HuH-7.5 (cell line): ENCODE data around the gene SPSB3.

ENCODE experiments used
- DNase-seq: peaks from one replicate; pipeline ENCODE4 v3.0.0; 2011; ENCODE audit warnings: low spot score

SPSB3 gene

DNA sequence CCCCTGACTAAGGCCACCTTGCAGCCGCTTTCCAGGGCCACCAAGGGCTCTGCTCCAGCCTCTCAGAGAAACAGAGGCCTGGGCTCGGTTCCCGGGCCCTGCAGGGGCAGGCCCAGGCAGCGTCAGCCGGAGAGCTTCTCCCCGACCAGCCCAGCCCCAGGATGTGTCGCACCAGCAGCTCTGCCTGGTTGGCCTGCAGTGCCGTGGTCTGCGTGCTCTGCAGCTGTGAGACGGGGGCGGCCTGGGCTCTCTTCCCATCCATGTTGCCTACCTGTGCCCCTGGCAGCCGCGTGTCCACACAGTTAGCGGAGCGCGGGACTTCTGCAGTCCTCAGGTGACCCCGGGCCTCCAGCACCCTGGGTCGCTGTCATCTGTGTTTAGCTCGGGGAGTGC, 6.3 kb upstream of the SPSB3 start:
- DNase-seq: no peak

DNA sequence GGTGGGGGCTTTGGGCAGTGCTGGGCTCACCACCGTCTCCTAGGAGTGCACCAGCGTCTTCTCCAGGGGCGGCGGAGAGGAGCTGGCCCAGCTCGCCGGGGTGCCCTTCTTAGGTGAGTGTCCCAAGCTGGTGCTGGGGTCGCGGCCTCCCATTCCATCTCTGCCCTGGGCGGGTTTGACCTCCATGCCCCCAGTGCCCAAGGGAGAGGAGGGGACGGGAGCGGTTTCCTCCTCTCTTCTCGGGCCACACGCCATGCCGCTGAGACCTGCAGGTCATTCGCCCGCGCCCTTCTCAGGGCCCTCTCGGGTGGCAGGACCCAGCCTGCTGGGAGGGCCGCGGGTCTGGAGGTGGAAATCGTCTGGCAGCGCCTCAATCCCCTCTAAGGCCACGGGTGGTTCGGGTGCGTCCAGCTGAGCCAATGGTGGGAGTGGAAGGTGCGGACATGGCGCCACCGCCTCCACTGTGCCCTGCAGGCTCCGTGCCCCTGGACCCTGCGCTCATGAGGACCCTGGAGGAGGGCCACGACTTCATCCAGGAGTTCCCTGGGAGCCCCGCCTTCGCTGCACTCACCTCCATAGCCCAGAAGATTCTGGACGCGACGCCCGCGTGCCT, 5.8 kb upstream of the SPSB3 start:
- DNase-seq: no peak

DNA sequence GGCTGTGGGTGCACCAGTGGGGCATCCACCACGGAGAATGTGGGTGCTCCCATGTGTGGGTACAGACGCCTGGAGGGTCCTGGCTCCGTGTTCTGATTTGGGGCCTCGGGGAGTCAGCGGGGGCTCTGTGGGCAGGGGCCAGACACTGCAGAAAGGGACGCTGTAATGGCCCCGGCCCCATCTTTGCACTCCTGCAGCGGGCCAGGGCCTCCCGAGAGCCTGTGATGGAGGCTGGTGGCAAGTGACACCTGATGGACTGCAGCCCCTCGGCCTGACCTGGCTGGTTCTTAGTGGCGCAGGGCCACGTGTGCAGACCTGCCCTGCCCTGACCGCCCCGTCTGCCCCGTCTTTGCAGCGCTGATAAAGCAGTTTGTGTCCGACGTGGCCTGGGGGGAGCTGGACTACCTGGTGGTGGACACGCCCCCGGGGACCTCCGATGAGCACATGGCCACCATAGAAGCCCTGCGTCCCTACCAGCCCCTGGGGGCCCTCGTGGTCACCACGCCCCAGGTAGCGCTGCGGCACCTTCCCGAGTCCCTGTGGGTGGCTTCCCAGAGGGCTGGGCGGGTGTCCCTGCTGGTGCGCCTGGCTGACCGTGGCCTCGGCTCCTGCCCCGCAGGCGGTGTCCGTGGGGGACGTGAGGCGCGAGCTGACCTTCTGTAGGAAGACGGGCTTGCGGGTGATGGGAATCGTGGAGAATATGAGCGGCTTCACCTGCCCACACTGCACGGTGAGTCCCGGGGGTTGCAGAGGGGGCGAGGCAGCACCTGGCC, 5.1 kb upstream of the SPSB3 start:
- DNase-seq: no peak

DNA sequence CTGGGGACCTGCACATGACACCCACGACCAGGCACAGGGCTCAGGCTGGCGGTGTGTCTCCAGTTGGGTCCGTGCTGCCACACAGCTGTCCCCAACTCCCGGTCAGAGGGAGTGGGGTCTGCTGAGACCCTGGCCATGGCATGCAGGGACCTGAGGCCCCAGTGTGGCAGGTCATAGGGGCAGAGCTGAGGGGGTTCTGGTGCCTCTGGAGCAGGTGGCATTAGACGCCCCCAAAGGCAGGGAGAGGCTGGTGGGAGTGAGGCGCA, 4.6 kb upstream of the SPSB3 start:
- DNase-seq: no peak

DNA sequence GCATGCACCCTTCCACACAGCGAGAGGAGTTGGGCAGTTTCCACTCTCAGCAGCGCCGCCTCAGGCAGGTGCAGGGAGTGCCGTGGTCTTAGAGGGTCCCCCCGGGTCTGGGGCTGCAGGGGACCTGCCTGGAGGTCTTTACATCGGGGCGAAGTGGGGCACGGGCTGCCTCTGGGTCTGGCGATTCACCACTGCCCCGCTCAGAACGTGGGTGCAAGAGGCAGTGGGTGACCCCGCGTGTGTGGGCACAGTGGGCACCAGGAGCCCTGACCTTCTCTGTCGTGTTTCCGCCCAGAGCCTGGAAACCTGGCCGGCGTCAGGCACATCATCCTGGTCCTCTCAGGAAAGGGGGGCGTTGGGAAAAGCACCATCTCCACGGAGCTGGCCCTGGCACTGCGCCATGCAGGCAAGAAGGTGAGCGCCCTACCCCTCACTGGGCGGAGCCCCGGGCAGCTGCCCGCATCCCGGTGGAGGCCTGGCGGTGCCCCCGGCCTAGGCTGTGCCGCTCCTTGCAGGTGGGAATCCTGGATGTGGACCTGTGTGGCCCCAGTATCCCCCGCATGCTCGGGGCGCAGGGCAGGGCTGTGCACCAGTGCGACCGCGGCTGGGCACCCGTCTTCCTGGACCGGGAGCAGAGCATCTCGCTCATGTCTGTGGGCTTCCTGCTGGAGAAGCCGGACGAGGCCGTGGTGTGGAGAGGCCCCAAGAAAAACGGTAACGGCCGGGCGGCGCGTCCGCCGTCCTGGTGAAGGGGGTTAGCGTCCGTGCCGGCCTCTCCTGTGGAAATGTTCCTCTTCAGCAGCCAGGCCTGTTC, 4.1 kb upstream of the SPSB3 start:
- no peak for DNase-seq

DNA sequence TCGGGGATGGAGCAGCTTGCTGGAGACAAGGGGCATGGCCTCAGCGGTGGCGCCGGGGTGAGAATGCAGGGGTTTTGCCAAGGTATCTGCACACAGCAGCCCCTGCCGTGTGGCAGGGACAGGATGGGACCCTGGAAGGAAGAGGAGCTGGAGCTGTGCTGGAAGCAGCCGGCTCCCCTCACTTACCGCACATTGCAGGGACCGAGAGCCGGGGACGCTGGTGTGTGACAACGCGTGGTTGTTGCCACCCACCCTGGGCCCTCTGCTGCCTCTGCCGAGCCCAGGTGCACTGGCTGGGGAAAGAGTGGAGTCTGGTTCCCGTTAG, 3.4 kb upstream of the SPSB3 start:
- DNase-seq: no peak

DNA sequence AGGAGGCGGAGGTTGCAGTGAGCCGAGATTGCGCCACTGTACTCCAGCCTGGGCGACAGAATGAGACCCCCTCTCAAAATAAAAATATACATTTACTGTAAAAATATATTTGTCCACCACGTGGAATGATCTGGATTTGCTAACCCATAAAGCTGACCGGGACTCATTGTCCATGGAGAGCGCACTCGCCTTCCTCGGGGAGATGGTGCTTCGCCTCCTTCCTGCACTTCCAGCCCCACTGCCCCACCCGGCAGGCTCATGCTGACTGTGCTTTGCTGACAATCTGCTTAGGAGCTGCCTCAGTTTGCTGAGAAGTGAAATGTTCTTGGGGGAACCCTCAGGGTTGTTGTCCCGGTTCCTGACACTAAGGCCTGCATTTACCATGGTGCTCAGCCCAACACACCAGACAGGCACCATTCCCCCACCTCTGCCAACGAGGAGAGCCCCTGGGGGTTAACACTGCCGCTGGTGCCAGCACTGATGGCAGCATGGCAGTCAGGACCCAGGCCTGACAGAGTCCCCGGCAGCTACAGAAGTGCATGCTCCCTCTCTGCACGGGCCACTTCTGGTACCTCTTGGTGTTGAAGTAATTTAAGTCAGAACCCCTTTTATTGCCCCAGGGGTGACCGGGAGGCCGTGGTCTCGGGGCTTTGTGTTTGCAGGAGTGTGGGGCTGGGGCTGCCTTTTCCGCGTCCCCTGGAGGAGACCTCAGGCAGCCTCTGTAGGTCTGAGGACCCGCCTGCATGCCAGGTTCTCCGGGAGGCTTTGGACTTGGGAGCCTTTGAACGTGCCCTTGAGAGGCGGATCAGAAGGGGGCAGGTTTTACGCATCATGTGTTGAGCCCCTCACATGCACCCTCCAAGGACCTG, 2.8 kb upstream of the SPSB3 start:
- no peak for DNase-seq

DNA sequence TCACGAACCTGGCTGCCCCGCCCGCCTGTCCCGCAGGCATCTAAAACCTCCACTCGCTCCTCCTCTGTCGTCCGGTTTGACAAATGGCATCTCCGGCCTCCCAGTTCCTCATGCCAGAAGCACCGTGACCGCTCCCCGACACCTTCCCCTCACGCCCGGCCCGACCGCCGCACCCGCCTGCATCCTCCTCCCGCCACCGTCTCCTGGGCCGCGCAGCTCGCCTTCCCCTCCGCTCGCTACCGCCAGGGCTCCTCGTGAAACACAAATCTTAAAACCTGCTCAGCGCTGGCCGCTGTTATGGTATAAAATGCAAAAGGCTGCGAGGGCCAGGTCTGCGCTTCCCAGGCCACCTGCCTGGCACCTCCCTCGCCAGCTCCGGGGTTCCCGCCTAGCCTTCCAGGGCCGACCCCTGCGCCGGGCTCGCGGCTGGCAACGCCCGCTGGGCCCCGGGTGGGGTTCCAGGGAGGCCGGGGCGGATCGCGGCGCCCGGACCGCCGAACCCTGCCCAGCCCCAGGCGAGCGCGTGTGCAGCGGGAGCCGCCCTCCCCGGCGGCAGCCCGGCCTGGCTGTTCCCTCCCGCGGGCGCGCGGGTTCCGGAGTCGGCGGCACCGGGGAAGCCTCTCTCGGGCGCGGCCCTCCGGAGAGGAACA, 488 bp downstream of the SPSB3 start:
- DNase-seq: no peak

DNA sequence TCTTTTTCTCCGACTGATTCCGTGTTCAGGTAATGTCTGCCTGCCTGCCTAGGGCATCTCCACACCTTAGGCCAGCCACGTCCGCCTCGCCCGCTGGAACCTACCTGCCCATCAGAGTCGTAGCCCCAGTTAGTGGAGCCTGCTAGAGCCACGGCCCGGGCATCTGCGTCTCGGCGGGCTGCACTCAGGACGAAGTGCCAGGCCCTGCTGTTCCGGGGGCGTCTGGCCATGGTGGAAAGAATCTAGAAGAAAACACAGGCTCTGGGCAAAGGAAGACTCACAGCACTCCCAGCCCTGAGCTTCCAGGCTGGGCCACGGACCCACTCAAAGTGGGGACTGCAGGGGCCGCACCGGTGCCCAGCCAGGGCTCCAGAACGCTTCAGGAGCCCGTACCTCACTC, 1.1 kb downstream of the SPSB3 start:
- DNase-seq: no peak

DNA sequence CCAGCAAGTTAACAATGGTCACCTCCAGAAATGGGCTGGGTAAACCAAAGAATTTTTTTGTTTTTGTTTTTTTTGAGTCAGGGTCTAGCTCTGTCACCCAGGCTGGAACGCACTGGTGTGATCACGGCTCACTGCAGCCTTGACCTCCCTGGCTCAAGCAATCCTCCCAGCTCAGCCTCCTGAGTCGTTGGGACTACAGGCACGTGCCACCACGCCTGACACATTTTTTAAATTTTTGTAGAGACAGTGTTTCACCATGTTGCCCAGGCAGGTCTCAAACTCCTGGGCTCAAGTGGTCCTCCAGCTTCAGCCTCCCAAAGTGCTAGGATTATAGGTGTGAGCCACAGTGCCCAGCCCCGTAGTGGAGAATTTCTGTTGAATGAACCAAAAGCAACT, 1.7 kb downstream of the SPSB3 start:
- no peak for DNase-seq

DNA sequence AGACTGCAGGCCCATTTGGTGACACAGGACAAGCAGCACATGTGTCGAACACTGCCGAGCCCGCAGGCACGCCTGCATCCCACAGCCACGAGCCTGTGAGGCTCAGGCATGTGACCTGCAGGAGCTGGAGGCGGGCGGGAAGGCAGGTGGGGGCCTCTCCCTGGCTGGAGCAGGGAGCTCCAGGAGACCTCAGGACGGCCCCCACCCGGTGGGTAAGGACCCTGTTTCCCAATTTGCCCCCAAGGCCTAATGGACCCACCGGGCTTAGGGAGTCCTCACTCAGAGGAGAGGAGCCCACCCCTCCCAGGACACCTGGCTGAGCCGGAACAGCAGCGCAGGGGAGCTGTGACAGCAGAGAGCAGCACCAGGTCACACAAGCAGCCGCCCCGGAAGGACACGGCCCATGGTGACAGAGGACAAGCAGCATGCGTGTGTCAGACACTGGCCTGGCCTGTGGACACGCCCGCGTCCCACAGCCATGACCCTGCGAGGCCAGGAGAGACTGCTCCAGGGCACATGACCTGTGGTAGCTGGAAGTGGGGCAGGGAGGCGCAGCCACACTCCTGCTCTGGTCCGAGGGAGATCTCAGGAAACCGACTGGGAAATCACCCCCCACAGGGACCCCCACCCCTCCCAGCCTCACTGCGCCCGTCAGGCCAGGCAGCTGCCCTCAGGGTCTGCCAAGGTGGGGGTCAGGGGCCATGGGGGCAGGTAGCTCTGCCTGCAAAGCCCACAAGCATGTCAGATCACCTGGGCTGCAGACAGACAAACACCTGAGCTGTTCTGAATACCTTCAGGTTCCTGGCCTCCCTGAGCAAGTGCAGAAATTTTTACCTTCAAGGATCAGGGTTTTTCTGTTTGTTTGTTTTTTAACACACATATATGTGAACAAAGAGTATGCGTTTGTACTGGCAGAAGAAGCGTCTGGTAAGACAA, 2.4 kb downstream of the SPSB3 start:
- DNase-seq: no peak

DNA sequence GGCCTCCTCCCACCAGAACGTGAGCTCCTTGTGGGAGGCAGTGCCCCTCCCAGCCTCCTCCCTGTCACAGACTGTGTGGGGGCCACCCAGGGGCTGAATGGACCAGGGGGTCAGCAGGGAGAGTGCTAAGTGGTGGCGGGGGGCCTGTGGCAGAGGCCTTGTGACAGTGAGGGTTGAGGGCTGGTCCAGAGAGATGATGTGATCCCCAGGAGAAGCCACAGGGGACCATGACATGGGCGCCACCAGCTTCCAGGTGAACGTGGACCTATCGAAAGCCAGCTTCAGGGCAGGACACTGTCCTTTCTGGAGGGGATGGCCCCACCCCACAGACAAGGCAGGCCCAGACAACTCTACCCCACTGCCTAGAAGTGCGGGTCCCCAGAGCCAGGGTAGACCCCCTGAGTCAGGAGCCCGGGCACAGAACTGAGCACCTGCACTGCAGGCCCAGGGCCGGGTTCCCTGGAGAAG, 3.1 kb downstream of the SPSB3 start:
- no peak for DNase-seq

DNA sequence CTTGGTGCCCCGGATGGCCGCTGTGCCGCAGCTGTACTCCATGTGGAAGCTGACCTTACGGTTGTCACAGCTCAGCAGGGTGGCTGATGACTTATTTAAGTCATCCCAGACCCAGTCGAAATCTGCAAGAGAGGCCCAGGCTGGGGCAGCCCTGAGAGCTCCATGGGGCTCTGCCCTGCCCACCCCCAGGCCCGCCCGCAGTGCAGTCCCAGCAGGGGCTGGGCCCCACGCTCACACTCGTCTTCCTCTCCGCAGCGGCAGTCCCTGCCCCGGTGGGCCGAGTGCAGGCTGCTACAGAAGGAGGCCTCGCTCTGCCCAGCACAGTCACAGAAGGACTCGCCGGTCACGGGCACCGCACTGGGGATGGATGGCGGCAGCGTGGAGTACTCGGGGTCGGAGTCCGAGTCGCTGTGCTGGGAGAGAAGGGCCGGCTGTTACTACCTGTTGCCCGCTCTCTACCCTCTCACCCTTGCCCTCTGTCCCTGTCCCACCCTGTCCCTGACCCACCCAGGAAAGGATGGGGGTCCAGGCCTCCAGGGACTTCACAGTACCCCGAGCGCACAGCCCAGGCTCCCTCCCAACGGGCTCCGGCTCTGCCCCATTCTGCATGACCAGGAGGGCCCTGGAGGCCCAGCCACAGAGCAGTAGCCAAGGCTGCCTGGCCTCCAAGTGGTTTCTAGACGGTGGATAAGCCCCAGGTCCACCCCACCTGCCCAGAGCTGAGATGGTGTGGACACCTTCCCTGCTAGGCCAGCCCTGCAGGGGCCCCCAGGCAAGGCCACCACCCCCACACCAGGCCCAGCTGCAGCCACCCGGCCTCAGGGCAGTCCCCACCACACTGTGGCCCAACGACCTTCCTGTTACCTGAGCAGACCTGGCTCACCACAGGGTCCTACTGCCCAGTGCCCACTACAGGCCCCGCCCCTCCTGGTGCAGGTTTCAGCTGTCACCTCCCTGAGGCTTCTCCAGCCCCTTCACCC, 3.9 kb downstream of the SPSB3 start:
- DNase-seq: no peak

DNA sequence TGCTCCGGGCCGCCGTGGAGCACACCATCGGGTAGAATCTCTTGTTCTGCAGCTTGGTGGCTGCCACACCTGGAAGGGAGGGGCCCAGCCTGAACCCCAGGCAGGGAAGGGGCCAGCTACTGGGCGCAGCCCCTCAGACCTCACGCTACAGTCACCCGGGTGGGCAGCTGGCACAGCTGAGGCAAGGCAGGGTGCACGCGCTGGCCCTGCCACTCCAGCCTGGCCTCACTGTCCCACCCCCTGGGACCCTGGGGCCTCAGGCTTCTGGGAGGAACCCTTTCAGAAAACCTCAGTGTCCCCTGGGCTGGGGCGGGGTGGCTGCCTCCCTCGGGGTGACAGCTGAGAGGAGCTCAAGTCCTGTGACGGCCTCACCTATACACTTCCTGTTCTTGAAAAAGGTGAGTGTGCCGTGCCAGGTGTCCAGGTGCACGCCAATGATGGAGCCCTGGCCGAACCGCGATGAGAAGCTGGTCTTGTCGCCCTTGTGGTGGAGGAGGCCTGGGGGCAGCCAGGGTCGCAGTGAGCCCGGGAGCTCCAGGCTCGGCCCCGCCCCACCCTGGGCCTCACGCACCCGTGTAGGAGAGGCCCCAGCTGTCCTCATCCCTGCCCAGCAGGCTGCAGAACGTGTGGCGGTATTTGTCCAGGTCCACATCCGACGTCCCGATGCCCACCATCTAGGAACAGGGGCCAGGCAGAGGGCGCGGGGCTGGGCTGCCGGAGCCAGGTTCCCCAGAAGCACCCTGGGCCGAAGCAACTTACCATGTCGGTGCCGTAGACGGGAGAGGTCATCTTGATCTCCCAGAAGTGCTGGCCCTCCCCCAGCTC, 4.8 kb downstream of the SPSB3 start:
- DNase-seq: no peak

DNA sequence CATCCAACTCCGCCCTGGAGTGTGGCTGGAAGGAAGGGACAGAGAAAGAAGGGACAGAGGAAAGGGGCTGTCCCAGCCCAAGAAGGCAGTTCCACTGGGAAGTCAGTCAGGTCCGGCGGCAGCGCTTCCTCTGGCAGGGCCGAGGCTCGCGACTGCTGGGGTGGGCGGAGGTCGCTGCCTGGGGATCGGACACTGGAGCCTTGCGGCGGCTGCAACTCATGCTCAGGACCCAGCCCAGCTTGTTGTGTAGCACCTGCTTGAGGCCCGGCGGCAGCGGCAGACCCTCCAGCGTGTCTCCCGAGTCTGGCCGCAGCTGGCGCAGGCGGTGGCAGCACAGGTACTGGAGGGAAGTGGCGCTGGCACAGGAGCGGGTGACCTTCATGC, 5.4 kb downstream of the SPSB3 start:
- DNase-seq: no peak

DNA sequence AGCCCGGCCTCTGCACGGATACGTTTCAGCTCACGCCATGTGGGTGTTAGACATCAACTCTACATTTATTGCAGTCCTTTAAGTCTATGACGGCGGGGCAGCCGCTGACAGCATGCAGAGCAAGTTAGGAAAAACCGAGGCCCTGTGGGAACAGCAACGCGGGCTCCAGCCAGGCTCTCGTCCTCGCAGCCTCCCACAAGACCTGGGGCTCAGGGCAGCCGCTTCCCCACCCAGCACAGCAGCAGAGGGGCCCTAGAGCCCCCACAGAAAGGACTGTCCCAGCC, 5.8 kb downstream of the SPSB3 start:
- no peak for DNase-seq

DNA sequence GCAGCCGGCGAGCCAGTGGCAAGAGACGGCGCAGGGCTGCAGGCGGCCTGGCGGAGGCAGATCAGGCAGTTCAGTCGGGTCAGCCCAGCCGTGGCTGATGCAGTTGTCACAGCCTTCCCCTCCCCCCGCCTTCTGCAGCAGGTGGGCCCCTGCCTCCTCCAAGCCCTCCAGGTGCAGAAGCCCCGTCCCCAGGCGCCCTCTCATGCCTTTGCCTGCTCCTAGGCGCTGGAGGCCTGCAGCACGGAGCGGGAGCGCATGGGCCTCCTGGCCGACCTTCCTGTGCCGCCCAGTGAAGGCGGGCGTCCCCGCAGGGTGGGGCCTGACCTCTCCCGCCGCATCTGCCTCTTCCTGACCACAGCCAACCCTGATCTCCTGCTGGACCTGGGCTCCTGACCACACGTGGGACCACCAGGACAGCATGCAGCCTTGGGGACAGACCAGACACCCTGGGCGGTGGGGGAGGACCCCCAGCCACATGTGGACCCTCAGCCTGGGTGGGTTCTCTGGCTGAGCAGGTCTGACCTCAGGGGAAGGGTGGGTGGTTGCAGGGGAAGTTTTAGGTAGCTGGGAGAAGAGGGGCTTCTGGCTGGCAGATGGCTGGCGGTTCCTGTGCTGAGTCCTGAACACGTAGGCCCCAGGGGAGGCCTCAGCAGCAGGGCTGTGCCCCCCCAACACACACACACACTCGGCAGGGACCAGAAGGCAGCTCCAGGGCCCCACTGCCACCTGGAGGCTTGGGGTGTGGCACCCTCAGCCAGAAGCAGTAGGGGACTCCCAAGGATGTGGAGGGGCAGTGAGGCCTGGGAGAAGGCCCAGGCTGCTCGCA, 6.3 kb downstream of the SPSB3 start:
- no peak for DNase-seq
